T-helper 2 cell (primary cell): ENCODE data around the gene SIGLEC8.
A peak's percentile ranks its signal among the peaks of the same experiment; 100 is the strongest.
"Not testable (repeated sequence)": the region's sequence is repeated elsewhere in the genome, so short reads cannot be mapped to it uniquely, and the experiment has no call there.

Experiments used
- DNase-seq, 5 experiments: peaks; one replicate each; pipeline versions ENCODE4 v3.0.0 to v3.0.0-alpha.2; 2012 to 2022

SIGLEC8 gene

GRCh38 chr19:51441410-51442390 is 16.6 kb downstream of the SIGLEC8 start:
- peak; percentile 25 to 100 (median 73) for DNase-seq

GRCh38 chr19:51440846-51441409 is 17.3 kb downstream of the SIGLEC8 start:
- DNase-seq: peak in 2 of 5 experiments; percentile 46 to 51

GRCh38 chr19:51440052-51440451 is 18.2 kb downstream of the SIGLEC8 start:
- DNase-seq: no peak

- DNase-seq: peak in 2 of 5 experiments; percentile 25 to 72
These were observed 19.2 kb downstream of the SIGLEC8 start for GRCh38 chr19:51439021-51439465.

DNA sequence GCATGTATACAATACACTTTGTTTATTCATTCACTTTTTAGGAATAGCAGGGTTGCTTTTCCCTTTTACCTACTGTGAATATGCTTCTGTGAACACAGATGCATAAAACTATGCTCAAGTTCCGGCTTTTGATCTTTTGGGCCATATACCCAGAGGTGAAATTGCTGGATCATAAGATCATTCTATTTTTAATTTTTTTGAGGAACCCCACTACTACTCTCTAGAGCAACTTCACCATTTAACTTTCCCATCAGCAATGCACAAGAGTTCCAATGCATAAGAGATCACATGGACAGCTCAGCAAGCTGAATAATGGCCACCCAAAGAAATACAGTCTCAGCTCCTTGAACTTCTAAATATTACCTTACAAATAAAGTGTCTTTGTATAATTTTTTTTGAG is 23.8 kb downstream of the SIGLEC8 start:
- no peak for DNase-seq

DNA sequence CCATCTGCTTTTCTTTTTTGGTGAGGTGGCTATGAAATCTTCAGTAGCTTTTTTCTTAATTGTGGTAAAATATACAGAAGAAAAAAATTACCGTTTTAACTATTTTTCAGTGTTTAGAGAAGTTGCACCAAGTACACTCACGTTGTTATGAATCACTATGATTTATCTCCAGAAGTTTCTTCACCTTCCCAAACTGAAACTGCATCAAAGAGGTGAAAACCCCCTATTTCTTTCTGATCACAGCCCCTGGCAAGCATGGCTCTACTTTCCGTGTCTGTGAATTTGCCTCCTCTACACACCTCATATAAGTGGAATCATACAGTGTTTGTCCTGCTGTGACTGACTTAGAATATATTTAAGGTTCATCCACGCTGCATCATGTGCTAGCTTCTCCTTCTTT is 25.2 kb downstream of the SIGLEC8 start:
- no peak for DNase-seq

- no peak for DNase-seq
These were observed 27.1 kb downstream of the SIGLEC8 start for GRCh38 chr19:51431124-51431523.

DNA sequence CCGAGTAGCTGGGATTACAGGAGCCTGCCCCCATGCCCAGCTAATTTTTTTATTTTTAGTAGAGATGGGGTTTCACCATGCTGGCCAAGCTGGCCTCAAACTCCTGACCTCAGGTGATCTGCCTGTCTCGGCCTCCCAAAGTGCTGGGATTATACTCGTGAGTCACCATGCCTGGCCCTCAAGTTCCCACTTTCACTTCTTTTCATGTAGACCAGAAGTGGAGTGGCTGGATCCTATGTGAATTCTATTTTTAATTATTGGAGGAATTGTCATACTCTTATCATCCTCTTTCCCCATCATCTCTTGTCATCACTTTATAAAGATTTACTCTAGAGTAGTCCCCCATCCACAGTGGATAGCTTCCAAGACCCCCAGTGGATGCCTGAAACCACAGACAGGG is 28.0 kb downstream of the SIGLEC8 start:
- no peak for DNase-seq

- no peak for DNase-seq
These were observed 31.1 kb downstream of the SIGLEC8 start for GRCh38 chr19:51427201-51427600.

DNA sequence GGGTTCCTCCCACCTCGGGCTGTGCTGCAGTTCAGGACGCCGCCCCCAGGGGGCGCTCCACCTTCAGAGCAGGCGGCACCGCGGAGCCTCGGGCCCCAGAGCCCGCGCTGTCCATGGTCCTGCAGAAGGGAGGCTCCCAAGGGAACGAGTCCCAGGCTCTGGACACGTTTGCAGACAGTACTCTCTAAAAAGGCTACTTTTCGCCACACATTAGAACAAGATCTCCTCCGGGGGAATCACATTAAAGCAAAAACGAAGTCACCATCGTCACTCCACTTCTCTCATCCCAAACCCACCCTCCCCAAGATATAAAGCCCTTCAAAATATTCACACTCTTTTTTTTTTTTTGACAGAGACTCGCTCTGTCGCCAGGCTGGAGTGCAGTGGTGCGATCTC is 36.2 kb downstream of the SIGLEC8 start:
- peak; percentile 60 to 84 (median 76) for DNase-seq

DNA sequence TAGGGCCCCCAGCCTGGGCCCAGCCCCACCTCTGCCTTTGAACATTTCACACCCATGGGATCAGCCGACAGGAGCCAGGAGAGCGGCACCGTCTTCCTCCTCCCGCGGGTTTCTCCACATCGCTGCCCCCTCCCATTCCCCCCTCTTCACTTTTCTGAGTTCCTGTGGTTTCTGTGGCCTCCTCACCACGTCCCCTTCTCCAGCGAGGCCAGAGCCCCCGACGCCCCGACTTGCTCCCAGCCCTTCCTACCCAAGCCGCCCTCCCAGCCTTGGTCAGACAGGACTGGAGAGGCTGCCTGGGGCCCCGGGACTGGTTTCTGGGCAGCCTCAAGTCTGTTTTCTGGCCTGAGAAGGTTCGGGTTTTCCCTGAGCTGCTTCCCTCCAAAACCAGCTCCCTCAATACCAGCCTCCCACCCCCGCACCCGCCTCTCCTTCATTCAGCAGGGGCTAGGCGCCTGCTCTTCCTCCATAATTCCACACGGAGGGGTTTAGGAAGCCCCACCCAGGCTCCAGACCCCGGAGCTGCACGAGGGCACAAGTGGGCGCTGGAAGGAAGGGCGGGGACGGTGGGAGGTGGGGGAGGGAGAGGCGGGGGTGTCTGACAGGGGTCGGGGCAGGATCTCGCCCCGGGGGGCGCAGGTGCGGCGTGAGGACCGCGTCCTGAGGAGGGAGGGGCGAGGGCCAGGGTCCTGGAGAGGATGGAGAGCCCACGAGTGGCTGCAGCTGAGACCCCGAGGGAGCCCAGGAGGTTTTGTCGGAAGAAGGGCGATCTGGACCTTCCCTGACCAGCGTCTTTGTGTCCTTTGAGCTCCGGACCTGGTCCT is 36.8 kb downstream of the SIGLEC8 start:
- DNase-seq: no peak

GRCh38 chr19:51420511-51420910 is 37.7 kb downstream of the SIGLEC8 start:
- not testable (repeated sequence) for DNase-seq

DNA sequence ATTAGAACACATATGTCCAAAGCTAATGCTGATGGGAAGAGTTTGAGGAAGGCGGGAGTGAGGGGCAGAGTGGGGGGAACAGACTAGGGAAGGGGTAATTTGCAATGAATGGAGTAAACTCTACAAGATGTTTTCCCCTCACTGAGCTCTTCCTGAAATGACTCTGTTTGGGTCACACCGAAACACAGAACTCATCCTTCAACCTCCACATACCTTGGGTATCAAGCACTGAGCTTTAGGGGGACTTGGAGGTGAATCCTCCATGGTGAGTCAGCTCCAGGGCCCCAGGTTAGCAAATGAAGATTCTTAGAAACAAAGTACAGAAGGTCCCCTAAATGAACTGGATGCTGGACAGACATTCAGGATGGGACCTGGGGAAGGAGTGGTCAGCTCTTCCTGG is 39.5 kb downstream of the SIGLEC8 start:
- no peak for DNase-seq

DNA sequence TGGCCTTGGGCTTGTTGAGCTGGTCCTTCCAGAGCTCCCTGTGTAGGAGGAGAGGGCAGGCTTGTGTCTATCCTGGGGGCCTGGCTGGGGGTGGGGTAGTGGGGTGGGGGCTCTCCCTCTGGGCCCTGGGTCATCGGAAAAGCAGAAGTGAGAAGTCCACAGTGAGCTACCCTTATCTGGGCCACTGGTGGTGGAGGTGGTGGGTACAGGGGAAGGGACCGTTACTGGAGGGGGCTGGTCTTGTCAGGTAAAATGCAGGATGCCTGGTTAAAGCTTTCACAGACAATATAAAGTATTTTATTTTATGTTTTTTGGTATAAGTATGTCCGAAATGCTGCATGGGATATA is 40.5 kb downstream of the SIGLEC8 start:
- no peak for DNase-seq

GRCh38 chr19:51417107-51417809 is 41.0 kb downstream of the SIGLEC8 start, which contains the start of gene SIGLEC10:
Gene SIGLEC10, minus strand, starts transcription at chr19:51417642. Its CDS starts 61 bp downstream, at chr19:51417581.
- DNase-seq: peak in 1 of 5 experiments; percentile 69

DNA sequence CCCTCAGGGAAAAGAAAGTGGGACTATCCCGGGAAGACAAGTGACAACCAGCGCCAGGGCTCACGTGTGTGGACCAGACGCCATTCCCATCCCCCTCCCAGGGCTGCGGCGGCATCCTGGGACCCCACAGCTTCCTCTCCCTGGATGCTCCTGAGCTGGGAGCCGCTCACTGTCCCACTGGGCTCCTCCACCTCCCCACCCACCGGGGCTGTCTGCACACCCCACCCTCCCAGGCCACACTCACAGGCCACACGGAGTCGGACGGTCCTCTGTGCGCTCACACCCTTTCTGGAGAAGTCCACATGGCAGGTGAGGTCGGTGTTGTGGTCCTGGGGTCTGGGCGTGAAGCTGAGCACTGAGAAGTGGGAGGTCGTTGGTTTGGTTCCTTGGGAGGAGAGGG is 41.8 kb downstream of the SIGLEC8 start:
- not testable (repeated sequence) for DNase-seq

DNA sequence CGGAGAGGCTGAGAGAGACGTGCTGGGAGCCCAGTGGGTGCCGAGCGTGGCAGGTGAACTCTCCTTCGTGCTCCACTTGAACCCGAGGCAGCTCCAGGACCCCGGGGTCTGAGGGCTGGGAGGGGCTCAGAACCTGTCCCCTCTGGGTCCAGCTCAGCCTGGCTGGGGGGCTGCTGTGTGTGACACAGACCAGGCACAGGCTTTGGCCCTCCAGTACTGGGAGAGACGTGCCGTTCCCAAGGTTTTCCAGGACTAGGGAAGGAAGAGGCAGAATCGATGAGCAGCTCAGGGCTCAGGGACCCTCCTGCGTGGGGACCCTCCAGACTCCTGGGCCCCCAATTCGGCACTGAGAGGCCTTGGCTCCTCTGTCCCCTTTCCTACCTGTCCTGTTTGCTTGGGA is 43.1 kb downstream of the SIGLEC8 start:
- DNase-seq: no peak

- DNase-seq: no peak
These were observed 47.1 kb downstream of the SIGLEC8 start for GRCh38 chr19:51410950-51411748.

- DNase-seq: peak in 2 of 5 experiments; percentile 41 to 69
These were observed 50.6 kb downstream of the SIGLEC8 start for GRCh38 chr19:51407511-51408131.

DNA sequence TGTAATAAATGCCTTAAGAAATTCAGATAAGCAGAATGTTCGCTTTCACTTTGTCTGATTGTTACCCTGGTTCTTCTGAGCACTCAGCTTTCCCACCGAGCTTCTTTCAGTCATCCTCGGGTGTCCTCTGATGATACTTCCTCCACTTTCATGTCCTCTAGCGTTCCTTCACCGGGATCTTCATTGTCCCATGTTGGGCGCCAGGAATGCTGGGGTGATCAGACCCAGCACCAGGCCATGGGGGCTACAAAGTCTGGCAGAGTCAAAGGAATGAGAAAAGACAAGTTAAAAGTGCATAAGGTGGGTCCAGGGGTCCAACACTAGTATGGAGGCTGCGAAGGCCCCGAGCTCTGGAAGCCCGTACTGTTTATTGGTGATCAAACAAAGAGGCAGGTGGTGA is 56.1 kb downstream of the SIGLEC8 start:
- no peak for DNase-seq
